ENCODE data around the gene CLMN. TPM values are rescaled to one million over a fixed set of nuclear protein-coding genes. Genes with fewer than 3 reads are reported as not detected.
A peak's percentile ranks its signal among the peaks of the same experiment; 100 is the strongest.

Gene CLMN
- total and polyA plus RNA-seq, 9 of the 15 experiments (the other 6 are each of a cell fraction or from before 2014, with no cell fraction given) = 0.01 to 0.18 (median 0.07) TPM; not detected in 4

DNA sequence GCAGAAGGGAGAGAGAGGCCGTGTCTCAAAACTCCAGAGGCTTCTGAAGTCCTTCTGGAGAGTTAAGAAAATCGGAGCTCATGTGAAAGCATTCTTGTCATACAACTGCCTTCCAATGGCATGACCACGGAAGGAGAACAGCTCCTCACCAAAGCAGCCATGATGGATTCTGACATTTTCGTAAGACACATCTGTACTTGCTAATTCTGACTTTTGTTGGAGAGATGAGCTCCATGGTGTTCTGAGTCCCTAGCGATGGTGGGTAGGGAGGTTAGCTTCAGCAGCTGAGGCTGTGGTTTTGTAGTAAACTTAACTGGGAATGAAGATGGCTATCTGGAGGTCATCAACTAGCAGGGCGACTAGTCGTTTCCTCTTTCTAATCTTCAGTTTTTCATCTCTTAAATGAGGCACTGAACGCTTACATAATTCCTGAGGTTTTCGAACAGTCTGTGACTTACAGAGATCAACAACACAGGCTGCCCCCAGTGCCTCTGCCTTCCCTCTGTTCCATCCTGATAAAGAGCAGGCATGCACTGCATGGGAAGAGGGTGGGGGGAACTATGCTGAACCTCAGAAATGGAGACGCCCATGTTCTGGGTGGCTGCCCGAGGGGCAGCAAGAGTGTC lies 133.8 kb downstream of the CLMN start (continued):
- peak; percentile 78 for TF ChIP-seq NCOR1 (IDR thresholded peaks at IDR 0.05)
- no peak for TF ChIP-seq CREM (IDR thresholded peaks at IDR 0.05; ENCODE audit: low read depth)
- TF ChIP-seq SMARCA4 (IDR thresholded peaks at IDR 0.05) = peak; percentile 31; the same call in 1 of the 2 replicates
- peak; percentile 83 for TF ChIP-seq TAL1 (IDR thresholded peaks at IDR 0.05)
- TF ChIP-seq SMAD4 (CRISPR knock-in tag; conservative IDR thresholded peaks at IDR 0.05) = peak; percentile 43; the same call in 1 of the 2 replicates
- TF ChIP-seq ZNF165 (CRISPR knock-in tag; IDR thresholded peaks at IDR 0.05; ENCODE audit: borderline replicate concordance) = no peak
- TF ChIP-seq EP300 (IDR thresholded peaks at IDR 0.05; ENCODE audit: low read length) = peak; percentile 46; the same call in 1 of the 2 replicates
- 0 out of 2 replicates have a peak, but pooled peaks have one; percentile 19 for TF ChIP-seq GABPA (tag; conservative IDR thresholded peaks at IDR 0.05; ENCODE audit: low read depth)
- 0 out of 2 replicates have a peak, but pooled peaks have one; percentile 35 for TF ChIP-seq POLR2AphosphoS5 (IDR thresholded peaks at IDR 0.05; ENCODE audit: control insufficient read depth, insufficient read depth, low read depth, low read length)
- TF ChIP-seq CBFA2T2 (conservative IDR thresholded peaks at IDR 0.05) = peak; percentile 77
- TF ChIP-seq FOXK2 (conservative IDR thresholded peaks at IDR 0.05 in 1 of 2, IDR thresholded peaks at IDR 0.05 in 1 of 2; ENCODE audit: low read depth in 2 of 2) = 0 out of 4 replicates have a peak, but pooled peaks of 1 of the 2 experiments have one; percentile 31
- no peak for TF ChIP-seq ZFPM2 (CRISPR knock-in tag; IDR thresholded peaks at IDR 0.05)
- no peak for TF ChIP-seq RUNX1 (IDR thresholded peaks at IDR 0.05; ENCODE audit: low read depth)
- no peak for TF ChIP-seq SMARCB1 (IDR thresholded peaks at IDR 0.05; ENCODE audit: insufficient read length, low read depth)
- peak; percentile 33; the same call in 1 of the 2 replicates for TF ChIP-seq BACH1 (tag; IDR thresholded peaks at IDR 0.05)
- peak; percentile 21; the same call in 1 of the 2 replicates for TF ChIP-seq CXXC5 (CRISPR knock-in tag; IDR thresholded peaks at IDR 0.05)
- TF ChIP-seq, protein P1, sequence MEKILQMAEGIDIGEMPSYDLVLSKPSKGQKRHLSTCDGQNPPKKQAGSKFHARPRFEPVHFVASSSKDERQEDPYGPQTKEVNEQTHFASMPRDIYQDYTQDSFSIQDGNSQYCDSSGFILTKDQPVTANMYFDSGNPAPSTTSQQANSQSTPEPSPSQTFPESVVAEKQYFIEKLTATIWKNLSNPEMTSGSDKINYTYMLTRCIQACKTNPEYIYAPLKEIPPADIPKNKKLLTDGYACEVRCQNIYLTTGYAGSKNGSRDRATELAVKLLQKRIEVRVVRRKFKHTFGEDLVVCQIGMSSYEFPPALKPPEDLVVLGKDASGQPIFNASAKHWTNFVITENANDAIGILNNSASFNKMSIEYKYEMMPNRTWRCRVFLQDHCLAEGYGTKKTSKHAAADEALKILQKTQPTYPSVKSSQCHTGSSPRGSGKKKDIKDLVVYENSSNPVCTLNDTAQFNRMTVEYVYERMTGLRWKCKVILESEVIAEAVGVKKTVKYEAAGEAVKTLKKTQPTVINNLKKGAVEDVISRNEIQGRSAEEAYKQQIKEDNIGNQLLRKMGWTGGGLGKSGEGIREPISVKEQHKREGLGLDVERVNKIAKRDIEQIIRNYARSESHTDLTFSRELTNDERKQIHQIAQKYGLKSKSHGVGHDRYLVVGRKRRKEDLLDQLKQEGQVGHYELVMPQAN (IDR thresholded peaks at IDR 0.05; ENCODE audit: borderline replicate concordance) = no peak
- TF ChIP-seq CEBPG (CRISPR knock-in tag; IDR thresholded peaks at IDR 0.05) = no peak
- 0 out of 4 replicates have a peak, but pooled peaks have one; percentile 1 to 38 for TF ChIP-seq CEBPG (tag; conservative IDR thresholded peaks at IDR 0.05 in 1 of 2, IDR thresholded peaks at IDR 0.05 in 1 of 2)

All from K562 (cell line).